GM23248 (cell line): ENCODE results near the gene PRDM16. TPM values are rescaled to one million over a fixed set of nuclear protein-coding genes. Genes with fewer than 3 reads are reported as not detected.

ENCODE experiments used
- DNase-seq: peaks from one replicate; pipeline ENCODE4 v3.0.0-alpha.2; 2015
- H2AFZ ChIP-seq: fragments of 200-600 bp; sonication (generic); 2 replicates; pipeline ENCODE4 v1.6.1; 2016; ENCODE audit warnings: antibody characterized with exemption
- H3F3A ChIP-seq: fragments of 200-600 bp; sonication (generic); 2 replicates; pipeline ENCODE4 v1.6.1; 2016; ENCODE audit warnings: mild to moderate bottlenecking, antibody characterized with exemption, mixed run types; ENCODE audit not compliant: insufficient read depth
- H3K27ac ChIP-seq: fragments of 200-600 bp; sonication (generic); 2 replicates; pipeline ENCODE4 v1.5.1; 2016; ENCODE audit warnings: mild to moderate bottlenecking
- H3K27me3 ChIP-seq: fragments of 200-600 bp; sonication (generic); replicated peaks from 2 replicates; pipeline ENCODE4 v1.6.1; 2016; ENCODE audit warnings: mild to moderate bottlenecking; ENCODE audit not compliant: insufficient read depth
- H3K36me3 ChIP-seq: fragments of 200-600 bp; sonication (generic); 2 replicates; pipeline ENCODE4 v1.6.1; 2016; ENCODE audit warnings: low read depth, mild to moderate bottlenecking
- H3K4me1 ChIP-seq: fragments of 200-600 bp; sonication (generic); 2 replicates; pipeline ENCODE4 v1.6.1; 2016; ENCODE audit warnings: mild to moderate bottlenecking; ENCODE audit not compliant: insufficient read depth
- H3K4me2 ChIP-seq: fragments of 200-600 bp; sonication (generic); one replicate; pipeline ENCODE4 v1.6.1; 2016; ENCODE audit warnings: mild to moderate bottlenecking; ENCODE audit not compliant: unreplicated experiment
- H3K4me3 ChIP-seq: fragments of 200-600 bp; sonication (generic); 2 replicates; pipeline ENCODE4 v1.5.1; 2016; ENCODE audit warnings: mild to moderate bottlenecking
- H3K79me2 ChIP-seq: fragments of 200-600 bp; sonication (generic); 2 replicates; pipeline ENCODE4 v1.6.1; 2016; ENCODE audit warnings: mild to moderate bottlenecking; ENCODE audit not compliant: insufficient read depth
- H3K9ac ChIP-seq: fragments of 200-600 bp; sonication (generic); 2 replicates; pipeline ENCODE4 v1.6.1; 2016; ENCODE audit warnings: mild to moderate bottlenecking
- H3K9me2 ChIP-seq: fragments of 200-600 bp; sonication (generic); 2 replicates; pipeline ENCODE4 v1.6.1; 2016; ENCODE audit warnings: mixed run types, mild to moderate bottlenecking, moderate library complexity; ENCODE audit not compliant: insufficient read depth
- H3K9me3 ChIP-seq: fragments of 200-600 bp; sonication (generic); one replicate; pipeline ENCODE4 v1.6.1; 2017; ENCODE audit warnings: low read depth
- H4K20me1 ChIP-seq: fragments of 200-600 bp; sonication (generic); 2 replicates; pipeline ENCODE4 v1.6.0; 2016; ENCODE audit not compliant: insufficient read depth
- EZH2 ChIP-seq: fragments of 200-600 bp; sonication (generic); IDR thresholded peaks from 2 replicates; pipeline ENCODE4 v1.6.1; 2018; ENCODE audit warnings: antibody characterized with exemption, mild to moderate bottlenecking; ENCODE audit not compliant: insufficient read depth, poor library complexity, severe bottlenecking
- EZH2phosphoT487 ChIP-seq: fragments of 200-600 bp; sonication (generic); IDR thresholded peaks from 2 replicates; pipeline ENCODE4 v1.6.1; 2018; ENCODE audit warnings: antibody characterized with exemption, moderate library complexity, mild to moderate bottlenecking, low read depth; ENCODE audit not compliant: insufficient read depth
- WGBS, 2 experiments: methylation state at CpG; one replicate each; pipeline ENCODE4 v1.1.6; 2015 to 2017; ENCODE audit warnings: low lambda C conversion rate in 2 of 2, low coverage in 1 of 2; ENCODE audit errors: missing lambda C conversion rate in 2 of 2; 5-methylcytosine and 5-hydroxymethylcytosine counted together
- in situ Hi-C: fragments of 300-500 bp; cut with MboI; formaldehyde crosslinking; loops from 2 replicates; pipeline ENCODE4 v1.15.0; 2020
- polyA plus RNA-seq: library from polyadenylated mRNA; unstranded; fragments of >200 nt; fragmentation: Nextera tagmentation; extraction: Ambion mirVana; gene quantifications from 2 replicates; pipeline ENCODE4 v1.2.1, GENCODE V29; 2016
- total RNA-seq: library from RNA; depleted of rRNA; stranded (reverse); fragments of >200 nt; shearing (Covaris generic); gene quantifications from 2 replicates; pipeline ENCODE4 v1.2.3, GENCODE V29; 2014

Gene PRDM16
- total and polyA plus RNA-seq, 2 experiments from 2014 or later, result 0.18 TPM; not detected in 1

DNA sequence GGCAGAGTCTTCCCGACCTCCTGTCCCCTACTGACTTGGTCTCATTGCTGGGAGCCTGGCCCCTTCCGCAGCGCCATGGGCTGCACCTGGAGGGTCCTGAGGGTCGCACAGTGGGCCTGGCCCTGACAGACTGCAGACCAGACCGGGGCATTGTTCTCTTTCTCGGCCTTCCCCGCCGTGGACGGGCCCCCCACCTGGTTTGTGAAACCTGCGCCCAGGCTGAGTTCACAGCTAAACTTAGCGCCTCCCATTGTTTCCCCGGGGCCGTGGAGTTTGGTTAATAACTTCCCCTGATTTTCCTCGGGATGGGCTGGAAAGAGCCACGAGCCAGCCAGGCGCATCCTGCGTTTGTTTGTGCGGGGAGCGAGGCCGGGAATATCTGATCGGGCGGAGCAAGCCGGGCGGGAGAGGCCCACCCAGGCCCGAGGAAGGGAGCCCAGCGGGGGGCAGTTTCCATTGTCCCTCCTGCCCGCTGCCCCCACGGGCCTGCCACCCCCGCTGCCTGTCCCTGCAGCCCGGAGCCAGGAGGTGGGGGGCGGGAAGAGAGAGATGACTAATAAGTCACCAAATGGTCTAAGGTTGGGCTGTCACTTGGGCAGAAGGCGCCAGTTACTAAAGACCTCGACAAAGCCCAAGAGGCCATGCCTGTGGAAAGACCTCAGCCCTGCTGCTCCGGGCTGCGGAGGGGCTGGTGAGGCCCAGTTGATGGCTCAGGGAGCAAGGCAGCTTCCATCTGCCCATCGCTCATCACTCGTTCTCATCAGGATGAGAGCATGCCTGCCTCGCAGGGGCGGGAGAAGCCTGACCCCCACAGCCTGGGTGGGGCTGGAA, 346.5 kb downstream of the PRDM16 start:
- 38 to 42% methylated on average over 34 to 39 of the region's 39 CpGs for WGBS, 2 experiments
- peaks cover 18% of the 10 kb centered on the region for H3K27me3 ChIP-seq
- H3K4me1 ChIP-seq, result no peaks in the 10 kb centered on the region
- no peaks in the 10 kb centered on the region for H3F3A ChIP-seq
- H3K9me3 ChIP-seq, result no peaks in the 10 kb centered on the region
- no peak overlapping the region for H3K4me3 ChIP-seq
- no peak for DNase-seq
- no peaks in the 10 kb centered on the region for H3K9me2 ChIP-seq
- no peak overlapping the region for H3K4me2 ChIP-seq
- in situ Hi-C loops, result loop anchor here (10.0 kb wide), 1 partner anchor 401 kb away; no protein-coding TSS in a partner anchor
- H3K36me3 ChIP-seq, result no peaks in the 10 kb centered on the region
- H2AFZ ChIP-seq, result no peak overlapping the region
- no peaks in the 10 kb centered on the region for H4K20me1 ChIP-seq
- no peaks in the 10 kb centered on the region for H3K79me2 ChIP-seq
- TF ChIP-seq EZH2, result no peak
- TF ChIP-seq EZH2phosphoT487, result no peak
- no peak overlapping the region for H3K9ac ChIP-seq
- no peak overlapping the region for H3K27ac ChIP-seq

DNA sequence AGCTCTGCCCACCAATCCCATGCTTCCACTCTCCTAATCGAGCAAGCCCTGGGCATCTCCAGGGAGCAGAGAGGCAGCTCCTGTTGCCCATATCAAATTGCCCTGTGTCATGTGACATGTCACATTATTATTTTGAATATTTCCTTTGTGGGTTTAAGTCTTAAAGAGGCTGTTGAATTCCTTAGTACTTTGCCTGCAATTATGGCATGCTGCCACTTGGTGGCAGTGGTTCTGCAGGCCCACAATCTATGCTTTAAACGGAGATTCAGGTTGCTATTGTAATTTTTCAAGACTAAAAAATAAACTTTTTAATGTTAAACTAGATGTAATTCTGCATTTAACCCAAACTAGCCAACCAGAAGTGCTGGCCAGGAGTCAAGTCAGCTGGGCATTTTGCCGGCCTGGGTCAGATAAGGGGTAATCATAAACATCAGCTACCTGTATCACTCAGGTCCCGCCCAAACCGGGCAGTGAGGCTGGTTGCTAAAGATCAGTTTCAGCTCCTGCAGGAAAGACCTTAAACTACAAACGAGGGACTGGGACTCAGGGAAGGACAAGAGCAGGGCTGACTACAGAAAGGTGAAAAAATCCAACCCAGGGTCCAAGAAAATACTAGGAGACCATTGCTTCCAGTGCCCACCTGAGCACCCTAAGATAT, 348.2 kb downstream of the PRDM16 start:
- TF ChIP-seq EZH2 (no peak), EZH2phosphoT487 (no peak)
- Histone ChIP-seq H3K27ac (no peak overlapping the region), H3K36me3 (no peaks in the 10 kb centered on the region), H2AFZ (no peak overlapping the region), H3K9me2 (no peaks in the 10 kb centered on the region), H3K4me1 (no peaks in the 10 kb centered on the region), H3K4me3 (no peak overlapping the region), H3K4me2 (no peak overlapping the region), H3K27me3 (peaks cover 28% of the 10 kb centered on the region), H4K20me1 (no peaks in the 10 kb centered on the region), H3K9me3 (no peaks in the 10 kb centered on the region), H3K79me2 (no peaks in the 10 kb centered on the region), H3K9ac (no peak overlapping the region), H3F3A (no peaks in the 10 kb centered on the region)
- in situ Hi-C loops, result loop anchor here (10.0 kb wide), 1 partner anchor 402 kb away; no protein-coding TSS in a partner anchor
- 48 to 55% methylated on average over 6 of the region's 6 CpGs for WGBS, 2 experiments
- DNase-seq, result no peak

- Histone ChIP-seq H4K20me1 (no peaks in the 10 kb centered on the region), H3K4me1 (no peaks in the 10 kb centered on the region), H3K36me3 (no peaks in the 10 kb centered on the region), H3K27ac (no peak overlapping the region), H3K27me3 (peaks cover 34% of the 10 kb centered on the region), H3F3A (no peaks in the 10 kb centered on the region), H3K79me2 (no peaks in the 10 kb centered on the region), H2AFZ (no peak overlapping the region), H3K9ac (no peak overlapping the region), H3K4me2 (no peak overlapping the region), H3K4me3 (no peak overlapping the region), H3K9me3 (no peaks in the 10 kb centered on the region), H3K9me2 (no peaks in the 10 kb centered on the region)
- no peak for DNase-seq
- in situ Hi-C loops, result loop anchor here (10.0 kb wide), 1 partner anchor 403 kb away; no protein-coding TSS in a partner anchor
- WGBS, 2 experiments, result 79% methylated on average over 9 of the region's 9 CpGs
- TF ChIP-seq EZH2, result no peak
- no peak for TF ChIP-seq EZH2phosphoT487
Measured at GRCh38 chr1:3417934-3418333, 348.9 kb downstream of the PRDM16 start.

DNA sequence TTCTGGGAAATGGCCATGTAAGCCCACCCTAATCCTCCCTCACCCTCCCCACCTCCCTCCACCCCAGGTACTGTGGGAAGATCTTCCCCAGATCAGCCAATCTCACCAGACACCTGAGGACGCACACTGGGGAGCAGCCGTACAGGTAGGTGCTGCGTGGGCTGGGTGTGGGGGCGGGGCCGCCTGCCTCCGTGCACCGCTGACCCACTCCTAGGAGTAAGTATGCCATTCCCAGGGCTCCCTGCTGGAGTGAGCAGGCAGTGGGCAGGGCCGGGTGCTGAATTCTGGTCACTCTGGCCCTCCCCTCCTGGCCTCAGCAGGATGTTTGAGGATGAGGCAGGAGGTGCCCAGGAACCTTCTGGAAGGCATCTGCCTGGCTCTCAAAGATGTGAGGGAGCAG, 349.6 kb downstream of the PRDM16 start:
- WGBS, 2 experiments, result 53 to 63% methylated on average over 7 to 8 of the region's 8 CpGs
- Histone ChIP-seq H3K27me3 (peaks cover 31% of the 10 kb centered on the region), H3F3A (no peaks in the 10 kb centered on the region), H4K20me1 (no peaks in the 10 kb centered on the region), H3K9ac (no peak overlapping the region), H3K79me2 (no peaks in the 10 kb centered on the region), H3K4me2 (no peak overlapping the region), H3K27ac (no peak overlapping the region), H3K9me3 (no peaks in the 10 kb centered on the region), H3K4me3 (no peak overlapping the region), H3K9me2 (no peaks in the 10 kb centered on the region), H3K36me3 (no peaks in the 10 kb centered on the region), H3K4me1 (no peaks in the 10 kb centered on the region), H2AFZ (no peak overlapping the region)
- in situ Hi-C loops, result loop anchor here (10.0 kb wide), 1 partner anchor 404 kb away; no protein-coding TSS in a partner anchor
- no peak for DNase-seq
- TF ChIP-seq EZH2 (no peak), EZH2phosphoT487 (no peak)
